NOMO-1 (cell line): ENCODE measurements around the gene GTPBP6.
"Not testable (repeated sequence)": the region's sequence is repeated elsewhere in the genome, so short reads cannot be mapped to it uniquely, and the experiment has no call there.

Experiments
- DNase-seq, 2 experiments: peaks; one replicate each; lab custom pipeline; 2025; ENCODE audit not compliant: unreplicated experiment in 2 of 2; lab: John Stamatoyannopoulos, UW

GTPBP6 gene

DNA sequence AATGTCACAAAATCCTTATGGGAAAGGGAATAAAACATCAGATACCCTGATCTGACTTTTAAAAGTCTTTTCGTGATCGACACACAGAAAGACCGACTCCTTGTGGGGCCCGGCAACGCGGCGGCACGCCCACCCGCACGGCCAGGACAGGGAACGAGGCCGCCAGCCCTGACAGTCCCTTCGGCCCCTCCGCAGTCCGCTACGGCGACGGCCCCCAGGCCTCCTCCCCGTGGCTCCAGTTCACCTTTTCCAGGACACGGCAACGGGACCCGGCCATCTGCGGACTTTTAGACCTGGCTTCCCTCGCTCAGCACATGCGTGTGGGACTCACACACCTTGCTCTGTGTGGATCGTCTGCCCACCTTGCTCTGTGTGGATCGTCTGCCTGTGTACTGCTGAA, 33.6 kb upstream of the GTPBP6 start:
- DNase-seq, result no peak

DNA sequence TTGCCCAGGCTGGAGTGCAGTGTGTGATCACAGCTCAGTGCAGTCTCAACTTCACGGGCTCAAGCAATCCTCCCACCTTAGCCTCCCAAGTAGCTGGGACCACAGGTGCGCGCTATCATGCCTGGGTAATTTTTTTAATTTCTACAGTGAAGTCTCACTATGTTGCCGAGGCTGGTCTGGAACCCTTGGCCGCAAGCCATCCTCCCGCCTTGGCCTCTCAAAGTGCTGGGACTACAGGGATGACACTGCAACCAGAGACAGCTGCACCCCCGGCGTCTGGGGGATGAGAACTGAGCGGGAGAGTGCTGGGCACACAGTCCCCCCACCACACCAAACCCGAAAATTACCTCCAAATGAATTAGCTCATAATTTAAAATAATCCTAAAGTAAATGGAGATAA, 33.1 kb upstream of the GTPBP6 start:
- DNase-seq, result no peak

DNA sequence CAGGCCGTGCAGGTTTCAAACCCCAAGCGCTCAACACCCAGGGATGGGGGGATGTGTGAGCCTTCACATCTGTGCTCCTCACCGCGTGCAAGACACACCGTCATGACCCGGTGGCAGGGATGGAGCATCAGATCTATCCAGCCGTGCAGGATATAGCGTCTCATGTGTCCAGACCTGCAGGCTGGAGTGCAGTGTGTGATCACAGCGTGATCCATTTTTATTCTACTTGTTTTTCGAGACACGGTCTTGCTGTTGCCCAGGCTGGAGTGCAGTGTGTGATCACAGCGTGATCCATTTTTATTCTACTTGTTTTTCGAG, 32.7 kb upstream of the GTPBP6 start:
- not testable (repeated sequence) for DNase-seq

DNA sequence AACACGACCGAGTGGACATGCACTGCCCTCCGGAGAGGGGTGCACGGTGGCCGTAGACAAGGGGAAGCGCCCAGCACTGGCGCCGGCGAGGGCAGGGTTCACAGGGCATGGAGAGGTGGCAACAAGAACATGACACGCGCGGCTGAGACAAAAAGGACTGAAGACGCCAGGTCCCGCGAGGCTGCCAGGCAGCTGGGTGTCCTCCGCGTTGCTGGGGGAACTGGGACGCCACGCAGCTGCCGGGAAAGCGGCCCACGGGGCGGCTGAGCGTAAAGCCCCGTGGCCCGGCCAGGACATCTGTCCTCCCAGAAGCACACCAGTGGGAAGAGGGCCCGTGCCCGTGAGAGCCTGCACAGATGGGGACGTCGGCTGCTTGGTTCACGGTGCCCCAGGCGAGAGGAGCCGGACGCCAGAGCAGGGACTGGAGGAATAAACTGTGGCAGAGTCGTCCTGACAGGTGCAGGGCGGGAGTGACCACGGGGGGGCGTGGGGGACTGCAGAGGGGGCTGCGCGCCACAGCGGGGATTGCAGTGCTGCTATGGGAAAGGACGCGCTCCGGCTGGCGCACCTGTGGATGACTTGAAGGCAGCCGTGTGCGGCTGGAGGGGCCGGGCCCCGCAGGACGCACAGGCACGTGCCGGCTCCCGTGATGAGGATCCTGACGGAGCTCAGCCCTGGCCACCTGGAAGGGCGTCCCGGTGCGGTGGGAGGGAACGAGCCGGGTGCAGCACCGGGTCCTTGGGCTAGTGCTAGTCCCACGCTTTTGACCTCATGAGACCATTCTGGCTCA, 32.1 kb upstream of the GTPBP6 start:
- no peak for DNase-seq

DNA sequence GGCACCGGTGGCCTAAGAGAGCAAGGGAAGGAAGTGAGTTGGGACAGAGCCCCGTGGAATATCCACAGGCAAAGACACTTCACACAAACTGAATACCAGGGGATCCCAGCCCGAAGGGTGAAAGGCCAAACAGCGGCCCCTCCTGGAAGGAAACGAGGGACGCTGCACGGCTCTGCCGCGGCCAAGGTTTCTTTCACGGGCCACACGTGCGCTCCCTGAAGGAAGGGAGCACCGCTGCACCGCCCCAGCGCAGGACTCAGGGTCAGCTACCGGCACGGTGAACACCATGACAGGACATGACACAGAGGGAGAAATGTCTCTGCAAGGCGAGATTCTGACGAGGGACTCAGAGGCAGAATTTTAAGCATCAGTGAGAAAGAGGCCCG, 31.5 kb upstream of the GTPBP6 start:
- no peak for DNase-seq

DNA sequence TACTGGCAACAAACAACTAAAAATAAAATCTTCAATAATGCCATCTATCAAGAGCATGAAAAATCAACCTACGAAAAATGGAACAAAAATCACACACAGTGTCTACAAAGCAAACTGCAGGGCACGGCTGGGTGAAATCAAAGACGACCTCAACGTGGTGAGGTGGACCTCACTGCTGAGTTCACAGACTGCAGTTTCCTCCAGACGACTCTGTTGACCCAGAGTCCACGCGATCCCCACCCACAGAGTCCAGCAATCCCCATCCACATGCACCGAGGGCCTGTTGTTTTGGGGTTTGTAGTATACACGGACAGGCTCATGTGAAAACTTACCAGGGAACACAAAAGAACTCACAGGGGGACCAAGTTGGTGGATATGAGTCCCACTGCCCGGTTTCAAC, 31.1 kb upstream of the GTPBP6 start:
- DNase-seq, result no peak

DNA sequence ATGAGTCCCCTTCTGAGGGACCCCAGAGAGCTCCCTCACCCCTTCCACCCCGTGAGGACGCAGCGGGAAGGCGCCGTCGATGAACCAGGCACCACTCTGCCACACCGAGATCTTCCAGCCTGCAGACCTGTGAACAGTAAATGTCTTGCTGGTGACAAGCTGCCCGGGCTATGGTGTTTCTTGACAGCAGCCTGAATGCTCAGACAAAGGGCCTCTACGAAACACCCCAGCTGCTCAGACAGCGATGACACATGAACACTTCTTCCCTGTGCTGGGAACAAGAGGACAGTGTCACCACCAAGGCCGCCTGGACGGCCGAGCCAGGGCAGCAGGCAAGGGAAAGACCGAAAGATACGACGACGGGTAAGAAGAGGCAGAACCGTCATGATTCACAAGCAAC, 30.6 kb upstream of the GTPBP6 start:
- no peak for DNase-seq

DNA sequence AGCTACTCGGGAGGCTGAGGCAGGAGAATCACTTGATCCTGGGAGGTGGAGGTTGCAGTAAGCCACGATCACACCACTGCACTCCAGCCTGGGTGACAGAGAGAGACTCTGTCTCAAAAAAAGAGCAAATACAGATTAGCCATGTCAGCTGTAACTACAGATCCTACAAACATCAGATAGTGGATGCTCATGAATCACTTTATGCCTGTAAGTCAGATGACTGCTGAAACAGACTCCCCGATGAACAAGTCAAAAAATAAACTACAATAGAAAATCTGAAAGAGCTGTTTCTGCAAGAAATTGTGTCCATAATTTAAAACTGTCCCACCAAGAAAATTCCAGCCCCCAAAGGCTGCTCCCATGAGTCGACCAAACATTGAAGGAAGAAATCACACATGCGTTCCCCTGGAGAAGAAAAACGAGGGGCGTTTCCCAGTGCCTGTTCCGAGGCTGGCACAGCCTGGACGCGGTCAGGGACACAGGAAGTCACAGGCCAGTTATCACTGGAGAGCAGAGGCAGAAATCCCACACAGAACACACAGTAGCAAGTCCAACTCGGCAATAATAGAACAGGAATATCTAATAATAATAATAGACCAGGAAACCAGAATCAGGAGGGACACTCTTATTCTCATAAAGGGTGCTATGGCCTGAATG, 30.0 kb upstream of the GTPBP6 start:
- DNase-seq, result no peak

DNA sequence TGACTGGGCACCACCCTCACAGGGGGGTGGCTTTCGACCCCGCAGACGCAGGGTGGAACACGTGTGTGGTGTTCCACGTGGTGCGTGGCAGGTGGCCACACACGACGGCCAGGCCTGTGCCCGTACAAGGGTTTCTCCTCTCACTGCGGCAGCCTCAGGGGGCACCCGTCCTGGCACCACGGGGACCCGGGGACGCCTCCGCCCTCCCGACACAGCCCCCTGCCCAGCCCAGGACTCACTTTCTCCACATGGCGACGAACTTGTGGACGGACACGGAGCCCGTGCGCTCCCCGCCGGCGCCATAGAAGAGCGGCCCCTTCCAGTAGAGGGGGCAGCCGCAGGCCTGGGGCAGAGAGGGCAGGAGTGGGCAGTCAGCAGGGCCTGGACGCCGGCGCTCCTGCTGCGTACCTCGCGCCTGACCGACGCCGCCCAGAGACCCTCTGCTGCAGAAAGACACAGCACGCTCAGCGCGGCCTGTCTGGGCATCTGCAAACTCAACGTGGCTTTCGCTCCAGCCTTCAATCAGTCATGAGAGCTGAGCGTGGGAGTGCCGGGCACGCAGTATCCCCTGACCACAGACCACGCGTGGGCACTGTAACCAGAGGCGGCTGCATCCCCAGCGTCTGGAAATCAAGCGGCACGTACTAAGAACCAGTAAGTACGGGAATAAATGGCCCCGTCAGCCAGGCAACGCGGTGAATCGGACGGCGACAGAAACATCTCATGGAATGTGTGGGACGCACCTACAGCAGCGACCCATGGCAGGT, 28.9 kb upstream of the GTPBP6 start:
- no peak for DNase-seq

DNA sequence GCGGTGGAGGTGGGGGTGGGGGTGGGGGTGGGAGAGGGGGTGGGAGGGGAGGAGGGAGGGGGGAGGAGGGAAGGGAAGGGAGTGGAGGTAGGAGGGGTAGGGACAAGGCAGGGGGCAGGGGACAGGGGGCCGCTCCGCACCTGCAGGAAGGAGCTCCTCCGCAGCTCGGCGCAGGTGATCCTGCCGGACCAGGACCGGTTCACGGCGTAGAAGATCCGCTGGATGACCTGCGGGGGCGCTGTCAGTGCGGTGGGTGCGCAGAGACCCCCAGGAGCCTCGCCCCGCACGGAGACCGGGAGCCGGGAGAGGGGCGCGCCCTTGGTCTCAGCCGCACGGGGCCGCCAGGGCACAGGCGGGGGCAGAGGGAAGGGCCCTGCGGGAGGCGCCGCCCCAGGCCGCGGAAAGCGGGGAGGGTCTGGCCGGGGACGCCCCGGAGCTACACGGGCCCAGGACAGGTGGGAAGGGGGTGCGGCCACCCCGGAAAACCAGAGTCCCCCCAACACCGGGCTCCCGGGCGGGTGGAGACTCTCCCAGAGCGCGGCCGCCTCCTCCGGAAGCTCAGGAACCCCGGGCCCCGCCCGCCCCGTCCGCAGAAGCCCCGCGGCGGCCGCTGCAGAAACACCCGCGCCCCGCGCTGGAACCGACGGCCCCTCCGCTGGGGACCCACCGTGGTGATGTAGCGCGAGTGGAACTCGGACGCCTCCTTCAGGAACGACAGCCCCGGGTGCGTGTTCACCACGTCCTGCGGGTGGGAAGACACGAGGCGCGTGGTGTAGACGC, 27.6 kb upstream of the GTPBP6 start:
- DNase-seq, result no peak

DNA sequence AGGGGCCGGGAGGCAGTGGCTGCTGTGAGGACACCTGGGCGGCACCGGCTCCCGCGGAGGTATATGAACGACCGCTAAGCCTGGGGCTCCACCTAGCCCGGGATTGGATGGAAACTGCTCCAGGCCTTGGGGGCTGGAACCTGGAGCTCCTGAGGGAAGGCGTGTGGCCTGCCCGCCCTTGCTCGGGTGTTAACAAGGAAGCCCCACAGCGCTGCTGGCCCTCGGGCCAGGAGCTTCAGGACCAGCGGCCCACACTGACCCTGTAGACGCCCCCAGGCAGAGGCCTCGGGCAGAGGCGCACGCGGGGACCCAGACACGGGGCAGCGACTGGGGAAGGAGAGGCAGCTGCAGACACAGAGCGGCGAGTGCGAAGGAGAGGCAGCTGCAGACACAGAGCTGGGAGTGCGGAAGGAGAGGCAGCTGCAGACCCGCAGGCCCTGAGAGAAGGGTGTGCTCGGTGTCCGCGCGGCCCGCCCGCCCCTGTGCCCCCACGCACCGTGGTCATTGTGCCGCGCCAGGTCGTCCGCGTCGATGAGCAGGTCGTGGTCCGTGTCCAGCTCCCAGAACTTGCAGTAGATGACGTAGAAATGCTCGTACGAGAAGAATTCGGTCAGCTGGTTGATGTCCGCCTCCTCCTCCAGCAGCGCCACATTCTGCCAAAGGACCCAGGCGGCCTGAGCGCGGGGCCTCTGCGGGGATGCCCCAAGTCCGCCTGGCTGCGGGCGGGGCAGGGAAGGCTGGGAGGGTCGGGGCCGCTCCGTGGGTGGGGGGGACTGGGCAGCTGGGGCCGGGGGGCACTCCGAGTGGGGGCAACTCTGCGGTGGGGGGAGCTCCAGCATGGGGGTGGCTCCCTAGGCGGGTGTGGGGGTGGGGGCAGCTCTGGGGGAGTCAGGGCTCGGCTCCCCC, 26.7 kb upstream of the GTPBP6 start:
- no peak for DNase-seq

DNA sequence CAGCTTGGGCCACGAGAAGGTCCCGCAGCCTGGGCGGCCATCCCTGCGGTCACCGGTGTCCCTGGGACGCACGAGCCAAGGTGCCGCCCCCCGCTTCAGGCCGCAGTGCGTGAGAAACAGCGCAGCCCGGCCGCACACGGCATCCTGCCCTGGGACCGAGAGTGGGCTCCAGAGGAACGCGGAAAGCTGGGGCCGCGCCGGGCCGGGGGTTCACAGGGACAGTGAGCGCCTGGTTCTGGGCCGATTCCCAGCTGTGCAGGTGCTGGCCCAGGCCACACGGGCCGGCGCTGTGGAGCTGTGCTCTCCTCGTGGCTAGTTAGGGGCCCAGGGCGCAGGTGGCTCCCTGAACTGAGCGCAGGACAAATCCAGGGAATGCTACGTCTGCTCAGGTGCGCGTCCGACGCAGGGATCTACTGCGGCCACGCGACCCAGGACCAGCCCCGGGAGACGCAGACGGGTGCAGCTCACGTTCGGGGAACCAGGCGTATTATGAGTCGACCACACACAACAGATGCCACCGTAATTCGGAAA, 25.8 kb upstream of the GTPBP6 start:
- DNase-seq, result no peak

DNA sequence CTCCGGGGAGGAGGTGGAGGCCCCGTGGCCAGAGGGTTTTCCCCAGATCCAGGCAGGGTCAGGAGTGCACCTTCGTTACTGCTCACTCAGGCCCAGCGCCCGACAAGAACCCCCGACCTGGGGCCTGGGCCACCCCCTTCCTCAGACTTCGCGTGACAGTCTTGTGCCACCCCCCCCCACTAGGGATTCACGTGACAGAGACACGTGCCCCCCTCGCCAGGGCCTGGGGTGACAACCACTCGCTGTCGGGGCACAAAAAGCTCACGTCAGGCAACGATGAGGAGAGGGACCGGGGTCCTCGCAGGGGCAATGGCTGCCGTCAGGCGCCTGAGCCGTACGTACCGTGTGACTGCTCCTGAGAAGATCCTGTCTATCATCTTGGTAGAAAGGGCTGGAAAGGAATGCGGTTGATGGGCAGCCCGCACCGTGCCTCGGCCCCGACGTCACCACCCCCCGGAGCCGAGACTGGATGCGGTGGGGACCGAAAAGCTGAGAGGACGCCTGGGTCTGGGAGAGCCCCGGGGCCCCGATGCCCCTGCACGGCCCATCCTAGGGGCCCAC, 23.0 kb upstream of the GTPBP6 start:
- no peak for DNase-seq

DNA sequence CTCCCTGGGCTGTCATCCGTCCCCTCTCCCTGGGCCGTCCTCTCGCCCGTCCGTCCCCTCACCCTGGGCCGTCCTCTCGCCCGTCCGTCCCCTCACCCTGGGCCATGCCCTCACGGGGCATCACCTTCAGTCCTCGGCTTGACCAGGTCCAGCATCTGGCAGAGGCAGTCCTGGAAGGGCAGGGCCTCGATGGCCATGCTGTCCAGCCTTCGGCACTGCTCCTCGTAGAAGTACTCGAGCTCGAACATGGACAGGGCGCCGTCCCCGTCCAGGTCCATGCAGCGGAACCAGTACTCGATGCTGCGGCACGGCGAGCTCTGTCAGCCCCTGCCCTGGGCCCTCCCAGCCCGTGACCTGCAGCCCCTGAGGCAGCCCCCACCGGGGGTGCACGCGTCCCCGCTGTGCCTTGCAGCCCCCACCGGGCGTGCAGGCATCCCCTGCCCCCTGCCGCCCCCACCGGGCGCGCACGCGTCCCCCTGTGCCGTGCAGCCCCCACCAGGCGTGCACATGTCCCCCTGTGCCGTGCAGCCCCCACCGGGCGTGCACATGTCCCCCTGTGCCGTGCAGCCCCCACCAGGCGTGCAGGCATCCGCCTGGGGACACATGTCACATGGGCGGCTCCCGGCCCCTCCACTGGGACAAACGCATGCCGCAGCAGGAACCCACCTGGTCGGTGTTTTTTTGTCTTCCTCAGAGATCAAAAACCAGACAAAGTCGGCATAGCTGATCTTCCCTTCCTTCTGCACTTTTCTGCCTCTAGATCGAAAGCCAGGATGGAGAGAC, 22.2 kb upstream of the GTPBP6 start:
- DNase-seq, result no peak

DNA sequence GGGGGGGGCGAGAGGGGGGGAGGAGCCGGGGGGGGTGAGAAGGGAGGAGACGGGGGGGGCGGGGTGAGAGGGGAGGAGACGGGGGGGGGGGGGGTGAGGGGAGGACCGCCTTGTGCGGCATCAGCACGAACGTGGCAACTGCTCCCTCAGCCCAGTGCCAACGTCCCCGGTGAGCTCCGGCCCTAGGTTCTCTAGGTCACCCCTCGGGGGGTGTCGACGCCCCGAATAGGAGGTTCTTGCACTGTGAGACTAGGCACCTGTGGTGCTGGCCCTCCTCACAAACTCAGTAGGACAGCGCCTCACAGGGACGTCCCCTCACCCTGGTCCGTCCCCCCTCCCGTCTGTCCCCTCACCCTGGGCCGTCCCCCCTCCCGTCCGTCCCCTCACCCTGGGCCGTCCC, 21.5 kb upstream of the GTPBP6 start:
- DNase-seq, result no peak

DNA sequence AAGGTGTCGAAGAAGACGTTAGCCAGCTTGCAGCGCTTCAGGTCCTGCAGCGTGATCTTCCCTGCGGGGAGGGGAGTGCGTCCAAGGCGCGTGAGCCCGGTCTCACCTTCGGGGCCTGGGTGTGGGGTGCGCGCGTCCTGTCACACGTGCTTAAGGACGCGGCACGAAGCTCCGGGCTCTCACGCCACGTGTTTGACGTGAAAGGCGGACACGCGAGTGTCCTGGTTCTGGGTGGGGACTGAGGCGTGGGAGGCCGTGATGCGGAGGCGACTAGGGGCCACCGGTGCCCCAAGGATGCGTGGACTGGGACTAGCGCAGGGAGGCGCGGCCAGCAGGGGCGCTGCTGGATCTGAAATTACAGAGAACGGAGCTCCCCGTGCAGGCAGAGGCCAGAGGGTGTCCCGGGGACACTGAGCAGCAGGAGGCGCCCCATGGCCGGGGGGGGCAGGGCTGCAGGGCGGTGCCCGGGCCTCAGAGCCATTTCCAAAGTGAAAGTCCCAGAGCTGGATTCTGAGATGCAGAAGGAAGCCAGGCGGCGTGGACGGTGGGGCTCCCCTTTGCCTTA, 20.3 kb upstream of the GTPBP6 start:
- no peak for DNase-seq

DNA sequence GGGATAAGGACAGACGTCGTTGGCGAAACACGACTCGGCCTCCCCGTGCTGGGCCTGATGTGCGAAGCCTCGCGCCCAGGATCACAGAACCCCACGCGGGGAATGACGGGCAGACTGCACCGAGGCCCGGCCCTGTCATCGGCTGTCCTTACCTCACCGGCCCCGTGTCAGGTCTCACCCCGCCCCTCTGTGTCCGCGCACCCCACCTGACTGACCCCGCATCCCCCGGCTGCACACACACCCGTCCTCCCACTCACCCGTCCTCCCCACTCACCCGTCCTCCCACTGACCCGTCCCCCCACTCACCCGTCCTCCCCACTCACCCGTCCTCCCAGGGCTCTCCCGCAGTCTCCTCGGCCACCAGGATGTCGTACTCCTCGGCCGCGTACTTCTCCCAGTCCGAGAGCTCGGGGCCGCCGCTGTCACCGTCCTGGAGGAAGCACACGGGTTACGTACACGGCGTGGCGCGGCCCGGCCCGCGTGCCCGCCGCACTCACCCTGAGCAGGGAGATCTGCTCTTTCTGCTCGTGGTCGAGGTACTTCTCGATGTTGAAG, 19.8 kb upstream of the GTPBP6 start:
- DNase-seq, result no peak

DNA sequence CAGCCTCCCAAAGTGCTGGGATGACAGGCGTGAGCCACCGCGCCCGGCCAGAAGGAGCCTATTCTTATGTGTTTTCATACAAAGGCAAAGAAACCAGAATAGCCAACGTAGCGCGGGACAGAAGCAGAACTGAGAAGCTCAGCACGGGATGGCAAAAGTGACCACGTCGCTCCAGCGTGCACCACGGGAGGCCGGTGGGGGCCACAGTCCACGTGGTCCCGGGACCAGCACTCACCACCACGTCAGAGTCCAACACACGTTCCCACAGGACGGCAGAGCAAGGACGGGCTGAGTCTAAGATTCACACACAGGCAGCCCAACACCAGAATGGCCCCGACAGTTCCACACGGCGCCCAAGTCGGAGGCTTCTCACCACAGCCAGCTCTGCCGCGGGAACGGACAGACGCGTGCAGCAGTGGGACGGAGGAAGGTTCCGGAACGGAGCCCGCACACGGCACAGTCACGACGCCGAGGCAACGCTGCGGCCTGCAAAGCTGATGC, 18.8 kb upstream of the GTPBP6 start:
- DNase-seq, result no peak
